Hepatocyte (in vitro differentiated cells): ENCODE data around the gene TSPO2. TPM values are rescaled to one million over a fixed set of nuclear protein-coding genes. Genes with fewer than 3 reads are reported as not detected.

Experiments used
- DNase-seq: peaks from one replicate; pipeline ENCODE4 v3.0.0-alpha.2; 2016; ENCODE audit warnings: low spot score
- H2AFZ ChIP-seq: fragments of 200-600 bp; sonication (generic); 2 replicates; pipeline ENCODE4 v1.6.0; 2016; ENCODE audit warnings: antibody characterized with exemption, mild to moderate bottlenecking
- H3K27ac ChIP-seq: fragments of 200-600 bp; sonication (generic); 2 replicates; pipeline ENCODE4 v1.5.1; 2016; ENCODE audit warnings: mild to moderate bottlenecking
- H3K27me3 ChIP-seq: fragments of 200-600 bp; sonication (generic); 2 replicates; pipeline ENCODE4 v1.6.1; 2016
- H3K36me3 ChIP-seq: fragments of 200-600 bp; sonication (generic); replicated peaks from 2 replicates; pipeline ENCODE4 v1.5.1; 2016; ENCODE audit warnings: low read depth; ENCODE audit not compliant: insufficient read depth
- H3K4me1 ChIP-seq: fragments of 200-600 bp; sonication (generic); 2 replicates; pipeline ENCODE4 v1.5.1; 2016; ENCODE audit warnings: mild to moderate bottlenecking, moderate library complexity; ENCODE audit not compliant: insufficient read depth
- H3K4me2 ChIP-seq: fragments of 200-600 bp; sonication (generic); 2 replicates; pipeline ENCODE4 v1.6.0; 2016
- H3K4me3 ChIP-seq: fragments of 200-600 bp; sonication (generic); 2 replicates; pipeline ENCODE4 v1.5.1; 2016; ENCODE audit warnings: mild to moderate bottlenecking
- H3K79me2 ChIP-seq: fragments of 200-600 bp; sonication (generic); 2 replicates; pipeline ENCODE4 v1.6.0; 2017; ENCODE audit warnings: mild to moderate bottlenecking
- H3K9me2 ChIP-seq: fragments of 200-600 bp; sonication (generic); replicated peaks from 2 replicates; pipeline ENCODE4 v1.6.0; 2017; ENCODE audit warnings: mild to moderate bottlenecking; ENCODE audit not compliant: insufficient read depth
- H3K9me3 ChIP-seq: fragments of 200-600 bp; sonication (generic); 2 replicates; pipeline ENCODE4 v1.5.1; 2016; ENCODE audit warnings: low read depth, mild to moderate bottlenecking
- H4K20me1 ChIP-seq: fragments of 200-600 bp; sonication (generic); 2 replicates; pipeline ENCODE4 v1.6.0; 2016; ENCODE audit warnings: mild to moderate bottlenecking; ENCODE audit not compliant: insufficient read depth, poor library complexity, severe bottlenecking
- EZH2 ChIP-seq: fragments of 200-600 bp; sonication (generic); IDR thresholded peaks from 2 replicates; pipeline ENCODE4 v1.6.1; 2016; ENCODE audit warnings: antibody characterized with exemption, mild to moderate bottlenecking, borderline replicate concordance
- EZH2phosphoT487 ChIP-seq: fragments of 200-600 bp; sonication (generic); IDR thresholded peaks from one replicate; pipeline ENCODE4 v1.6.1; 2018; ENCODE audit warnings: antibody characterized with exemption, mild to moderate bottlenecking, low read depth, moderate library complexity; ENCODE audit not compliant: unreplicated experiment, severe bottlenecking
- WGBS: methylation state at CpG from one replicate; pipeline ENCODE4 v1.1.6; 2016; ENCODE audit warnings: low lambda C conversion rate; ENCODE audit errors: missing lambda C conversion rate; 5-methylcytosine and 5-hydroxymethylcytosine counted together
- polyA plus RNA-seq: library from polyadenylated mRNA; unstranded; fragments of >200 nt; fragmentation: Nextera tagmentation; extraction: Ambion mirVana; gene quantifications from 2 replicates; pipeline ENCODE4 v1.2.1, GENCODE V29; 2016
- total RNA-seq: library from RNA; depleted of rRNA; stranded (reverse); fragments of >200 nt; gene quantifications from 2 replicates; pipeline ENCODE4 v1.2.3, GENCODE V29; 2014
- TF ChIP-seq, protein P1 (sequence below): fragments of 200-600 bp; sonication (generic); IDR thresholded peaks from 2 replicates; pipeline ENCODE4 v1.5.1; 2016; ENCODE audit warnings: antibody characterized with exemption, mild to moderate bottlenecking; ENCODE audit not compliant: poor library complexity

Gene TSPO2
- total and polyA plus RNA-seq, 2 experiments from 2014 or later: 0.27 to 0.36 TPM

DNA sequence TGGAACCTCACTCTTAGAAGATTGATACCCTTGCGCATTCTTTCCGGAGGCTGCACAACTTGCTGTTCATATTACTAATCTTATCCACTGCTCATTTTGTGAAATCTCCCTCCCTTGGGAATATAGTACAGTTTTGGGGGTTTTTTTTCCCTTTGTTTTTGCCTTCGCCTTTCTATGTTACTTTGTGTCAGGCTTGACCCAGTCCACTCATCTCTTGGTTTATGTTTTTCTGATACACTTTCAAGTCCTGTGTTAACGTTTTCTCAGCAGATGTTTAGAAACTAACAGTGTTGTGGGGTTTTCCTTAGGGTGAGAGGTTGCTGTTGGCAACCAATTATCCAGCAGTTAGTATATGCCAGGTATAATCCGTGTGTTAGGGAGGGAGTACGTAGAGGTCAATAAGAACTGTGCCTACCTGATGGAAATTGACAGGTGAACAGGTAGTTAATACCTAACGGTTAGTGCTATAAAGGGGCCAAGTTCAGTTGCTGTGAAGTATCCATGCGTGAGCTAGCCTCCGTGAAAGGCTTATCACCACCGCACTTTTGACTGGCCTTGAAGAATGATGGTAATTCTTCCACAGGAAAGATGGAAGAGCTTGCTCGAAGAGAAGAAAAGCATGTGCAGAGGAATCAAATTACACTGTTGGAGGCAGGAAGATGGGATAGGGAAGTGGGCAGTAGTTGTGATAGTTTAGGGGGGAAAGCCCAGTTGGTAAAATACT, 31.9 kb downstream of the TSPO2 start:
- Histone ChIP-seq H3K27me3 (no peaks in the 10 kb centered on the region), H3K36me3 (no peaks in the 10 kb centered on the region), H4K20me1 (peaks cover 39% of the 10 kb centered on the region), H3K27ac (peak overlapping the region; percentile 99), H3K4me1 (peaks cover 15% of the 10 kb centered on the region), H3K9me2 (no peaks in the 10 kb centered on the region), H3K79me2 (peaks cover 66% of the 10 kb centered on the region), H3K9me3 (no peaks in the 10 kb centered on the region), H2AFZ (peak overlapping the region; percentile 61), H3K4me3 (peak overlapping the region; percentile 88), H3K4me2 (peak overlapping the region; percentile 93)
- 2% methylated on average over 11 of the region's 11 CpGs for WGBS
- no peak for TF ChIP-seq EZH2phosphoT487
- TF ChIP-seq, protein P1, sequence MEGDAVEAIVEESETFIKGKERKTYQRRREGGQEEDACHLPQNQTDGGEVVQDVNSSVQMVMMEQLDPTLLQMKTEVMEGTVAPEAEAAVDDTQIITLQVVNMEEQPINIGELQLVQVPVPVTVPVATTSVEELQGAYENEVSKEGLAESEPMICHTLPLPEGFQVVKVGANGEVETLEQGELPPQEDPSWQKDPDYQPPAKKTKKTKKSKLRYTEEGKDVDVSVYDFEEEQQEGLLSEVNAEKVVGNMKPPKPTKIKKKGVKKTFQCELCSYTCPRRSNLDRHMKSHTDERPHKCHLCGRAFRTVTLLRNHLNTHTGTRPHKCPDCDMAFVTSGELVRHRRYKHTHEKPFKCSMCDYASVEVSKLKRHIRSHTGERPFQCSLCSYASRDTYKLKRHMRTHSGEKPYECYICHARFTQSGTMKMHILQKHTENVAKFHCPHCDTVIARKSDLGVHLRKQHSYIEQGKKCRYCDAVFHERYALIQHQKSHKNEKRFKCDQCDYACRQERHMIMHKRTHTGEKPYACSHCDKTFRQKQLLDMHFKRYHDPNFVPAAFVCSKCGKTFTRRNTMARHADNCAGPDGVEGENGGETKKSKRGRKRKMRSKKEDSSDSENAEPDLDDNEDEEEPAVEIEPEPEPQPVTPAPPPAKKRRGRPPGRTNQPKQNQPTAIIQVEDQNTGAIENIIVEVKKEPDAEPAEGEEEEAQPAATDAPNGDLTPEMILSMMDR: no peak
- no peak for TF ChIP-seq EZH2
- DNase-seq: peak; percentile 49

DNA sequence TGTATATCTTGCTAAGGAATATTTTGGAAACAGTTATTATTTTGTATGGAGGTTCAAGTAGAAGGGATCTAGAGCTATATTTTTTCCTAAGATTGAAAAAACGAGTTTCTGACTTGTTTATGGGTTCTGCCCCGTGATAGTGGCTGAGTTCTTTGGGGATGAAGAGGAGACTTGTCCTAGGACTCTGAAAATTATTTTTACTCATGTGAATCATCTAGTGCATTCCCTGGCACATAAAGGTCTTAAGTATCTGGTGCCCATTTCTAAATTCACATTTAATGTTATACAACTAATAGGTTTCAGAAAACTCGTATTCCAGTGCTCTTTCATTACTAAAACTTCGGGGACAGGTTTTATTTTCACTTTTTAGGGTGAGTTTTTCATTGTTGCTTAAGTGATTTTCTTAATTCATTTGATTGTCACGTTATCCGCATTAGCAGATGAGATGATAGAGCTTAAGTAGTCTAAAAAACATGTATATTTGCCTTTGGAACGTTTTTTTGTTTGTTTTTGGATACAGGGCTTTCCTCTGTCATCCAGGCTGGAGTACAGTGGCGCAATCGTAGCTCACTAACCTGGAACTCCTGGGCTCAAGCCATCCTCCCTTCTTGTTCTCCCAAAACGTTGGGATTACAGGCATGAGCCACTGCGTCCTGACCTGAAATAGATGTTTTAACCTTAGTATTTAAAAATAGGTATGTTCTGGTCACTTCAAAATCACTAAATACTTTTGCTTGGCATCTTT, 32.6 kb downstream of the TSPO2 start:
- Histone ChIP-seq H3K4me3 (no peak overlapping the region), H3K9me3 (no peaks in the 10 kb centered on the region), H2AFZ (no peak overlapping the region), H3K36me3 (no peaks in the 10 kb centered on the region), H3K4me1 (peaks cover 15% of the 10 kb centered on the region), H4K20me1 (peaks cover 46% of the 10 kb centered on the region), H3K27ac (peak overlapping the region; percentile 99), H3K9me2 (no peaks in the 10 kb centered on the region), H3K27me3 (no peaks in the 10 kb centered on the region), H3K4me2 (peak overlapping the region; percentile 93), H3K79me2 (peaks cover 71% of the 10 kb centered on the region)
- TF ChIP-seq EZH2phosphoT487 (no peak), EZH2 (no peak)
- TF ChIP-seq, protein P1: no peak
- DNase-seq: no peak
- 44% methylated on average over 11 of the region's 11 CpGs for WGBS

DNA sequence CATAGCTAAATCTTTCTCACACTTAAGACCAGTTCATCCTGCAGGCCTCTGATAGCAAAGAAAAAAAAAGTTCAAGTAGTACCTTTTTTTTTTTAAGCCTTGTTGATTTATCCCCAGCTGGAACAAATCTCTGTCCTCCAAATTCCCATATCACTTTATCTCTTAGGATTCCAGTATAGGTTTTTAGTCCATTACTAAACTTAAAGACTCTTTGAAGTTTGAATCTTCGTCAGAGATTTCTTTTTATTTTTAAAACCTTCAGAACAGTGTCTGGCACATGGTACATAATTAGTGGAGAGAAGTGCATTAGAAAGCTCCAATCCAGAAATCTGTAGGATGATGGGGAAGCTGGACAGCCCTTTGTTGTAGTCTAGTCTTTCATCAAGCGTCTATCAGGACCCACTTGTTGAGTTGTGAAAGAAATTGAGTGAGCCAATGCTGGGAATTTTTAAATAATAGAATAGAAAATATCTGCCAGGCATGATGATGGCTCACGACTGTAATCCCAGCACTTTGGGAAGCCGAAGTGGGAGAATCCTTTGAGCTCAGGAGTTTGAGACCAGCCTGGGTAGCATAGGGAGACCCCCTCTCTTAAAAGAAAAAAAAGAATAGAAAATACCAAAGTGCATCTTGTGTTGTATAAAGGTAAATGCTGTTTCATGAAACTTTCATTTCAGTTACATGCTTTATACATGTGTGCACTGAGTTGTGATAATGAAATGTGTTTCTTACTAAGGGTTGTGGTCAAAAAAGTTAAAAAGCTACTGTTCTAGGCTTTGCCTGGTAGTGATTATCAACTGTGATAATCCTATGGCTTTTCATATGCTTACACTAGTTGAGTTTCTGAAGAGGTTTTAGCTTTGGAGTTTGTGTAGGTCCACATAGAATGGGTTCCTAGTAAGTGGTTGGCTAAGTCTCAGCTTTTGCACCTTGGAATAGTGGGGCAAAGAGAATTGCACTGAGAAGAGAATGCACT, 33.7 kb downstream of the TSPO2 start:
- TF ChIP-seq EZH2phosphoT487 (no peak), EZH2 (no peak)
- TF ChIP-seq, protein P1: no peak
- H3K27ac ChIP-seq: peak overlapping the region; percentile 4

More for the DNA sequence above, 33.7 kb downstream of the TSPO2 start:
- Histone ChIP-seq H4K20me1 (peaks cover 47% of the 10 kb centered on the region), H2AFZ (no peak overlapping the region), H3K27me3 (no peaks in the 10 kb centered on the region), H3K9me3 (no peaks in the 10 kb centered on the region), H3K4me3 (no peak overlapping the region), H3K36me3 (no peaks in the 10 kb centered on the region), H3K79me2 (peaks cover 71% of the 10 kb centered on the region), H3K4me2 (peak overlapping the region; percentile 93), H3K4me1 (peaks cover 15% of the 10 kb centered on the region), H3K9me2 (no peaks in the 10 kb centered on the region)
- 44% methylated on average over 4 of the region's 4 CpGs for WGBS
- no peak for DNase-seq
